H1 (cell line): ENCODE measurements around the gene SIK3. TPM values are rescaled to one million over a fixed set of nuclear protein-coding genes. Genes with fewer than 3 reads are reported as not detected.

Experiments used
- CTCF ChIA-PET: fragments of 300-600 bp; sonication (Branson Sonifier 250); formaldehyde crosslinking; loops from one replicate; lab custom pipeline; 2021; ENCODE audit not compliant: partially characterized antibody; lab: Charles Lee
- POLR2A ChIA-PET: fragments of 300-600 bp; sonication (Branson Sonifier 250); formaldehyde crosslinking; loops from one replicate; lab custom pipeline; 2021; ENCODE audit warnings: inconsistent platforms; ENCODE audit not compliant: partially characterized antibody; lab: Charles Lee
- DNase-seq, 2 experiments: peaks; one replicate each; pipeline versions ENCODE4 v3.0.0 to v3.0.0-alpha.2; 2010 to 2022; ENCODE audit warnings: low spot score in 2 of 2, low read depth in 1 of 2, mixed read lengths in 1 of 2
- FAIRE-seq: peaks from 2 replicates; lab custom pipeline; 2011; peaks lifted over from hg19 to GRCh38; lab: Jason Lieb, UNC
- H2AFZ ChIP-seq: 2 replicates; pipeline ENCODE4 v1.8.1; 2012; ENCODE audit warnings: low read length, inconsistent platforms
- H2AK5ac ChIP-seq: 2 replicates; pipeline ENCODE4 v1.6.1; 2013; ENCODE audit warnings: low read depth, low read length
- H2BK120ac ChIP-seq: replicated peaks from 2 replicates; pipeline ENCODE3; 2013; ENCODE audit warnings: low read depth, low read length, inconsistent platforms
- H2BK12ac ChIP-seq: 2 replicates; pipeline ENCODE4 v1.6.1; 2013; ENCODE audit warnings: low read depth, low read length
- H2BK15ac ChIP-seq: 2 replicates; pipeline ENCODE4 v1.6.1; 2013; ENCODE audit warnings: low read length
- H2BK20ac ChIP-seq: 2 replicates; pipeline ENCODE4 v1.6.1; 2013; ENCODE audit warnings: low read length
- H2BK5ac ChIP-seq: 2 replicates; pipeline ENCODE4 v1.6.1; 2013; ENCODE audit warnings: low read depth, low read length
- H3K14ac ChIP-seq: 2 replicates; pipeline ENCODE4 v1.6.1; 2013; ENCODE audit warnings: inconsistent platforms; ENCODE audit not compliant: insufficient read length
- H3K18ac ChIP-seq: 2 replicates; pipeline ENCODE4 v1.6.1; 2013; ENCODE audit warnings: low read length; ENCODE audit errors: extremely low read depth
- H3K23ac ChIP-seq: 2 replicates; pipeline ENCODE4 v1.6.1; 2013; ENCODE audit warnings: inconsistent platforms; ENCODE audit not compliant: insufficient read length
- H3K23me2 ChIP-seq: 2 replicates; pipeline ENCODE4 v1.6.1; 2013; ENCODE audit warnings: low read depth, low read length
- H3K27ac ChIP-seq: 2 replicates; pipeline ENCODE4 v1.6.1; 2011; ENCODE audit warnings: low read depth, low read length, inconsistent platforms
- H3K27me3 ChIP-seq, 4 experiments: replicated peaks in 1 of 4; 1 replicate in 1 of 4; 2 replicates in 3 of 4; pipeline versions ENCODE4 v1.6.1 to v1.8.1; 2011 to 2013; ENCODE audit warnings: low read length in 3 of 4, mild to moderate bottlenecking in 3 of 4, inconsistent platforms in 2 of 4, mixed read lengths in 2 of 4, moderate library complexity in 1 of 4; ENCODE audit not compliant: control insufficient read depth in 3 of 4, insufficient read depth in 3 of 4; ENCODE audit errors: extremely low read depth in 1 of 4
- H3K36me3 ChIP-seq, 4 experiments: 2 replicates each; pipeline versions ENCODE4 v1.6.1 to v1.8.1; 2011 to 2013; ENCODE audit warnings: mild to moderate bottlenecking in 4 of 4, low read length in 3 of 4, moderate library complexity in 2 of 4, control low read depth in 1 of 4, inconsistent platforms in 1 of 4; ENCODE audit not compliant: insufficient read depth in 4 of 4, control insufficient read depth in 2 of 4
- H3K4ac ChIP-seq: replicated peaks from 2 replicates; pipeline ENCODE3; 2013; ENCODE audit warnings: low read length, low read depth, mixed read lengths, inconsistent platforms; ENCODE audit not compliant: insufficient read length
- H3K4me1 ChIP-seq, 4 experiments: replicated peaks in 1 of 4; 1 replicate in 1 of 4; 2 replicates in 3 of 4; pipeline versions ENCODE4 v1.6.1 to v1.8.1; 2011 to 2013; ENCODE audit warnings: low read length in 3 of 4, inconsistent platforms in 2 of 4, mixed read lengths in 1 of 4; ENCODE audit not compliant: insufficient read depth in 4 of 4, control insufficient read depth in 3 of 4
- H3K4me2 ChIP-seq, 2 experiments: 2 replicates each; pipeline versions ENCODE4 v1.6.1 to v1.8.1; 2011 to 2013; ENCODE audit warnings: low read depth in 2 of 2, low read length in 2 of 2, control low read depth in 1 of 2, inconsistent platforms in 1 of 2, mild to moderate bottlenecking in 1 of 2; ENCODE audit not compliant: insufficient read depth in 1 of 2
- H3K4me3 ChIP-seq, 4 experiments: fragments of 200-600, 300-600 bp in 1 of 4; sonication (generic), shearing (Covaris generic), sonication (Bioruptor Twin) in 1 of 4; 2 replicates each; pipeline versions ENCODE4 v1.5.1 to v1.8.1; 2011 to 2016; ENCODE audit warnings: low read length in 4 of 4, low read depth in 3 of 4, control low read depth in 2 of 4, inconsistent platforms in 2 of 4, mild to moderate bottlenecking in 2 of 4, mixed read lengths in 1 of 4, moderate library complexity in 1 of 4; ENCODE audit not compliant: insufficient read depth in 2 of 4; ENCODE audit errors: extremely low read depth in 1 of 4
- H3K56ac ChIP-seq: replicated peaks from 2 replicates; pipeline ENCODE3; 2013; ENCODE audit warnings: low read depth, mild to moderate bottlenecking, mixed read lengths, low read length, inconsistent platforms; ENCODE audit not compliant: insufficient read length
- H3K79me1 ChIP-seq: 2 replicates; pipeline ENCODE4 v1.6.1; 2013; ENCODE audit warnings: low read depth, low read length, control low read depth
- H3K79me2 ChIP-seq, 2 experiments: 2 replicates each; pipeline versions ENCODE4 v1.6.1 to v1.8.1; 2012 to 2013; ENCODE audit warnings: low read length in 2 of 2, mild to moderate bottlenecking in 2 of 2, inconsistent platforms in 1 of 2; ENCODE audit not compliant: insufficient read depth in 2 of 2, control insufficient read depth in 1 of 2
- H3K9ac ChIP-seq, 4 experiments: replicated peaks in 1 of 4; 1 replicate in 1 of 4; 2 replicates in 3 of 4; pipeline versions ENCODE4 v1.6.1 to v1.8.1; 2011 to 2013; ENCODE audit warnings: low read depth in 3 of 4, low read length in 3 of 4, control low read depth in 2 of 4, mild to moderate bottlenecking in 2 of 4, moderate library complexity in 2 of 4, inconsistent platforms in 1 of 4; ENCODE audit errors: extremely low read depth in 1 of 4
- H3K9me3 ChIP-seq, 2 experiments: 2 replicates each; pipeline versions ENCODE4 v1.6.1 to v1.8.1; 2012 to 2013; ENCODE audit warnings: mild to moderate bottlenecking in 2 of 2, moderate library complexity in 2 of 2, control low read depth in 1 of 2, inconsistent platforms in 1 of 2, low read depth in 1 of 2, low read length in 1 of 2, mixed read lengths in 1 of 2; ENCODE audit not compliant: insufficient read depth in 2 of 2
- H4K20me1 ChIP-seq, 2 experiments: replicated peaks in 1 of 2; 2 replicates each; pipeline versions ENCODE3 to v1.8.1; 2011 to 2013; ENCODE audit warnings: inconsistent platforms in 2 of 2, low read length in 2 of 2, mild to moderate bottlenecking in 1 of 2; ENCODE audit not compliant: insufficient read depth in 2 of 2, control insufficient read depth in 1 of 2
- H4K5ac ChIP-seq: 2 replicates; pipeline ENCODE4 v1.6.1; 2013; ENCODE audit warnings: low read length, low read depth, mixed read lengths, inconsistent platforms; ENCODE audit not compliant: insufficient read length
- H4K8ac ChIP-seq: 2 replicates; pipeline ENCODE4 v1.8.0; 2013; ENCODE audit warnings: mild to moderate bottlenecking, moderate library complexity, low read length, inconsistent platforms; ENCODE audit not compliant: insufficient read depth; ENCODE audit errors: extremely low read depth
- H4K91ac ChIP-seq: replicated peaks from 2 replicates; pipeline ENCODE3; 2013; ENCODE audit warnings: low read length, mixed read lengths, inconsistent platforms; ENCODE audit not compliant: insufficient read length
- BCL11A ChIP-seq, 2 experiments: IDR thresholded peaks; one replicate each; pipeline ENCODE4 v1.6.1; 2011; ENCODE audit warnings: low read depth in 2 of 2, low read length in 2 of 2, mild to moderate bottlenecking in 2 of 2
- CHD1 ChIP-seq: IDR thresholded peaks from 2 replicates; pipeline ENCODE4 v1.6.1; 2012; ENCODE audit warnings: low read depth, low read length, improper control_type of control experiment
- HDAC2 ChIP-seq, 2 experiments: fragments of 300-600 bp in 1 of 2; sonication (generic) in 1 of 2; IDR thresholded peaks; 2 replicates each; pipeline ENCODE4 v1.6.1; 2011 to 2012; ENCODE audit warnings: low read depth in 2 of 2, low read length in 2 of 2, mild to moderate bottlenecking in 2 of 2, moderate library complexity in 2 of 2, borderline replicate concordance in 1 of 2, inconsistent platforms in 1 of 2
- JUN ChIP-seq: IDR thresholded peaks from 2 replicates; pipeline ENCODE4 v1.6.1; 2011; ENCODE audit warnings: low read depth, mild to moderate bottlenecking, improper control_type of control experiment, low read length
- RFX5 ChIP-seq: IDR thresholded peaks from 2 replicates; pipeline ENCODE4 v1.6.1; 2011; ENCODE audit warnings: low read depth, low read length, improper control_type of control experiment, borderline replicate concordance
- TCF12 ChIP-seq: IDR thresholded peaks from 2 replicates; pipeline ENCODE4 v1.6.1; 2011; ENCODE audit warnings: low read depth, mild to moderate bottlenecking, low read length
- TEAD4 ChIP-seq: IDR thresholded peaks from 2 replicates; pipeline ENCODE4 v1.6.1; 2012; ENCODE audit warnings: low read depth, low read length, inconsistent platforms, mixed read lengths
- WGBS, 2 experiments: shearing (Covaris generic) in 1 of 2; methylation state at CpG; one replicate each; pipeline versions ENCODE4 v1.1.6 to v1.1.7; 2013 to 2015; ENCODE audit warnings: low lambda C conversion rate in 2 of 2, mixed read lengths in 2 of 2, inconsistent platforms in 1 of 2, low coverage in 1 of 2, missing lambda C conversion rate in 1 of 2; ENCODE audit not compliant: insufficient replicate concordance in 2 of 2, insufficient coverage in 1 of 2, insufficient read length in 1 of 2; ENCODE audit errors: extremely low coverage in 1 of 2, missing lambda C conversion rate in 1 of 2; 5-methylcytosine and 5-hydroxymethylcytosine counted together
- polyA plus RNA-seq, 7 experiments: library from polyadenylated mRNA; depleted of rRNA in 3 of 7; stranded (reverse) in 5 of 7; unstranded in 2 of 7; fragments of >200 nt in 5 of 7; fragments of 200-250 nt in 2 of 7; gene quantifications; 1 replicate in 5 of 7; 2 replicates in 1 of 7; 4 replicates in 1 of 7; pipeline versions ENCODE4 v1.2.1 to v1.2.3, GENCODE V29; 2011 to 2013; ENCODE audit warnings: missing spikeins in 2 of 7, mixed read lengths in 2 of 7
- total RNA-seq: library from RNA; stranded (reverse); fragmentation: NEBNext Ultra II Directional; extraction: Animal tissue kit (Norgen Biotek cat#: 25700); gene quantifications from 2 replicates; pipeline ENCODE4 v1.2.1, GENCODE V29; 2021
- TF ChIP-seq, protein P1 (sequence below): IDR thresholded peaks from 2 replicates; pipeline ENCODE4 v1.6.1; 2012; ENCODE audit warnings: inconsistent platforms

The SIK3 gene
- total and polyA plus RNA-seq, 2 of the 8 experiments (the other 6 are each of a cell fraction or from before 2014, with no cell fraction given) = 19.9 to 32.1 TPM

DNA sequence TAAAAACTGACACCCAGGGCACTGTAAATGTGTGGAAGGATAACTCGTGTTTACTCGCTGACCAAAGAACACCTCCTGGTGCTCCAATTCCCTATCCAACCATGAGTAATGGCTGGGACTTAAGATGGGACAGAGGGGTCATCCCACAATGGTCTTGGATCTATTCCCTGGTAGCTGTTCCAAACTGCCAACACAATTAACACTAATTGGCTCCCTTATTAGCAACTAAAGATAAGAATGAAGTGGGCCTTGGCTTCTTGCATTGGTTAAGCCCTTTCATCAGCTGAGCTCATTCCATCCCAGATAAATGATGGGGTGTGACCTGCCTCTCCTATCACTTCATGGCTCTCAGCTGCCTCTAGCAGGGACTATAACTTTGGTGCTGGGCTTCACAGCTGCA, 1.5 kb upstream of the SIK3 start:
- H3K4me3 ChIP-seq = no peak overlapping the region
- H2AFZ ChIP-seq = no peak overlapping the region
- CTCF ChIA-PET = interaction anchor here (0.7 to 1.8 kb wide), 6 partner anchors 8 to 263 kb away, joined by 3 to 5 read pairs (median 3); no protein-coding TSS in a partner anchor
- H4K8ac ChIP-seq = no peak overlapping the region
- no peaks in the 10 kb centered on the region for H3K36me3 ChIP-seq
- H2BK15ac ChIP-seq = no peak overlapping the region
- H2BK5ac ChIP-seq = no peak overlapping the region
- DNase-seq (no peak), FAIRE-seq (no peak)
- H3K14ac ChIP-seq = no peak overlapping the region
- no peak overlapping the region for H3K4me2 ChIP-seq
- H3K23ac ChIP-seq = no peak overlapping the region
- H3K56ac ChIP-seq = no peak overlapping the region
- no peak overlapping the region for H2BK120ac ChIP-seq
- no peak overlapping the region for H4K5ac ChIP-seq
- H4K20me1 ChIP-seq = peaks cover 6 to 12% of the 10 kb centered on the region in 2 experiments
- no peaks in the 10 kb centered on the region; the same call in 1 of the 2 replicates for H3K23me2 ChIP-seq
- H3K18ac ChIP-seq = no peak overlapping the region
- POLR2A ChIA-PET = no interaction called here
- H3K79me1 ChIP-seq = peaks cover 4% of the 10 kb centered on the region
- H3K9me3 ChIP-seq = no peaks in the 10 kb centered on the region
- H3K79me2 ChIP-seq = peaks cover 5 to 31% of the 10 kb centered on the region in 2 experiments; a peak in 3 of 4 replicates
- H3K4me1 ChIP-seq = peaks cover 5 to 15% (median 10%) of the 10 kb centered on the region in 4 experiments; a peak in 6 of 7 replicates
- TF ChIP-seq, protein P1, sequence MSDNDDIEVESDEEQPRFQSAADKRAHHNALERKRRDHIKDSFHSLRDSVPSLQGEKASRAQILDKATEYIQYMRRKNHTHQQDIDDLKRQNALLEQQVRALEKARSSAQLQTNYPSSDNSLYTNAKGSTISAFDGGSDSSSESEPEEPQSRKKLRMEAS = no peak
- TF ChIP-seq TEAD4 (no peak), BCL11A (IDR thresholded peaks at IDR 0.05; ENCODE audit: low read depth in 2 of 2, low read length in 2 of 2) (no peak), HDAC2 (IDR thresholded peaks at IDR 0.05; ENCODE audit: borderline replicate concordance in 1 of 2, low read depth in 2 of 2, low read length in 2 of 2) (no peak), TCF12 (no peak), JUN (no peak), RFX5 (no peak), CHD1 (no peak)
- WGBS, 2 experiments = 95% methylated on average over 2 of the region's 2 CpGs; no CpG with 5 or more reads in 1 of the 2 experiments
- H4K91ac ChIP-seq = no peak overlapping the region
- no peak overlapping the region for H2BK20ac ChIP-seq
- no peak overlapping the region for H2AK5ac ChIP-seq
- H2BK12ac ChIP-seq = no peak overlapping the region
- H3K9ac ChIP-seq = no peak overlapping the region
- H3K27me3 ChIP-seq = no peaks in the 10 kb centered on the region
- no peak overlapping the region for H3K27ac ChIP-seq
- H3K4ac ChIP-seq = no peak overlapping the region
